Esophagus squamous epithelium (tissue), 5 donors: Measurements from ENCODE around the gene GRIK4. TPM values are rescaled to one million over a fixed set of nuclear protein-coding genes. Genes with fewer than 3 reads are reported as not detected.
"Not testable (repeated sequence)": the region's sequence is repeated elsewhere in the genome, so short reads cannot be mapped to it uniquely, and the experiment has no call there.

ENCODE experiments used
- DNase-seq: peaks from one replicate; lab custom pipeline; 2025; lab: John Stamatoyannopoulos, UW
- H3K27ac ChIP-seq, 4 donors: fragments of 200-600 bp; sonication (generic); one replicate each; pipeline ENCODE4 v1.5.1; 2016 to 2019; ENCODE audit warnings: mild to moderate bottlenecking in 1 of 4
- H3K27me3 ChIP-seq, 4 donors: fragments of 200-600 bp; sonication (generic); 1 replicate in 3 of 4; 2 replicates in 1 of 4; pipeline versions ENCODE4 v1.5.1 to v1.6.0; 2017 to 2021; ENCODE audit warnings: antibody characterized with exemption in 1 of 4
- H3K36me3 ChIP-seq, 3 donors: fragments of 200-600 bp; sonication (generic); one replicate each; pipeline ENCODE4 v1.5.1; 2016 to 2019
- H3K4me1 ChIP-seq, 3 donors: fragments of 200-600 bp; sonication (generic); one replicate each; pipeline ENCODE4 v1.5.1; 2017 to 2019
- H3K4me3 ChIP-seq, 4 donors: fragments of 200-600 bp; sonication (generic); 1 replicate in 3 of 4; 2 replicates in 1 of 4; pipeline ENCODE4 v1.5.1; 2016 to 2019; ENCODE audit warnings: mild to moderate bottlenecking in 2 of 4, moderate library complexity in 1 of 4
- H3K9me3 ChIP-seq, 3 donors: fragments of 200-600 bp; sonication (generic); one replicate each; pipeline ENCODE4 v1.5.1; 2016 to 2019
- CTCF ChIP-seq, 6 experiments: fragments of 450-650 bp in 4 of 6; fragments of 200-600 bp in 2 of 6; sonication (generic) in 2 of 6; IDR thresholded peaks; one replicate each; pipeline ENCODE4 v1.5.1; 2016 to 2019; ENCODE audit warnings: antibody characterized with exemption in 6 of 6, mild to moderate bottlenecking in 4 of 6, moderate library complexity in 4 of 6
- POLR2A ChIP-seq, 4 donors: fragments of 450-650 bp; IDR thresholded peaks; one replicate each; pipeline ENCODE4 v1.6.1; 2017; ENCODE audit warnings: antibody characterized with exemption in 4 of 4, mild to moderate bottlenecking in 4 of 4, moderate library complexity in 3 of 4
- WGBS, 2 donors: methylation state at CpG; one replicate each; pipeline ENCODE4 v1.1.5; 2018; 5-methylcytosine and 5-hydroxymethylcytosine counted together
- intact Hi-C: fragments of 100-400 bp; cut with DNase I; formaldehyde crosslinking; loops from one replicate; pipeline ENCODE4 v1.15.0; 2022
- total RNA-seq, 4 donors: library from RNA; depleted of rRNA; stranded (reverse); fragments of >200 nt; gene quantifications; one replicate each; pipeline ENCODE4 v1.1.0, GENCODE V29; 2016
- donor health status: DM: yes; HTN: yes; CAD: no.

Gene GRIK4
- total RNA-seq, 4 donors from 2014 or later: 0.15 to 0.19 TPM; not detected in 2

DNA sequence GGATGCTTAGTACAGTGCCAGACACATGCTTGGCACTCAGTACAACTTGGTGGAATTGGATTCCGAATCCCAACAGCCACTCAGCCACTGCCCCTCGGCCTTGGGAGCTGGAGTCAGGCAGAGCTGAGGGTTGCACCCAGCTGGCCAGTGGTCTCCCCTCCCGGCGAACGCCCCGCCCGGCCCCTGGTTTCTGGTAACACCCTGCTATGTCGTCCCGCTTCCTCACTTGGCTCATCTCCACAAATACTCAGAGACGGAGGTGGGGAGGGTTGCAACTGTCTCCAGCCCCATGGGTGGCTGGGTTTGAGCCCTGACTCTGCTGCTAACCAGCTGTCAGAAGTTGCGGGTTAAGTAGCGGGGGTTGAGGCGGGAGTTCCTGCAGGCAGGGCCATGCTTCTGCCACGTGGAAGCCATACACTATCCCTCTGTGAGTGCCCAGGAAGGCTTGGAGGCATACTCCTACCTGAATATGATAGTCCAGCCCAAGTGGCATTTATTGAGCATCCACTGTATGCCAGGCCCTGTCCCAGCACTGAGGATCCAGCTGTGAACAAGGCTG is 67.1 kb downstream of the GRIK4 start:
- no peaks in the 10 kb centered on the region for H3K4me1 ChIP-seq
- no peak overlapping the region for H3K4me3 ChIP-seq
- intact Hi-C loops: no loop called here
- peaks cover 0 to 8% (median 3%) of the 10 kb centered on the region in 3 donors for H3K9me3 ChIP-seq
- H3K36me3 ChIP-seq: no peaks in the 10 kb centered on the region
- no peak for DNase-seq
- H3K27ac ChIP-seq: no peak overlapping the region
- H3K27me3 ChIP-seq: peaks cover 0 to 32% (median 0%) of the 10 kb centered on the region in 4 donors
- WGBS, 2 donors: 62 to 71% methylated on average over 5 to 9 of the region's 14 CpGs
- no peak for TF ChIP-seq POLR2A (IDR thresholded peaks at IDR 0.05)
- no peak for TF ChIP-seq CTCF (IDR thresholded peaks at IDR 0.05)

DNA sequence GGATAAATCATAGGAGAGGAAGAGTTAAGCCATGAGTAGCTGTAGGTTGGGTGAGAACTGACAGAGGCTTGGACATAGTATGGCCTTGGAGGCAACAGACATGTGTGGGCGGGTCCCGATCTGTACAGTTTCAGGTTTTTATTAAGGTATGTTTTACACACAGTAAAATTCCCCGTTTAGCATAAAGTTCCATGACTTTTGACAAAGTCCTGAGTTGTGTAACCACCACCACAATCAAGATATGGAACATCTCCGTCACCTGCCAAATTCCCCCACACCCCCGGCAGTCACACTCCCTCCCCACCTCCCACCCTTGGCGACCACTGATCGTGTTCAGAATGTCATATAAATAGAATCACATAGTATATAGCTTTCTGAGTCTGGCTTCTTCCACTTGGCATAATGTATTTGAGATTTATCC is 68.1 kb downstream of the GRIK4 start:
- DNase-seq: no peak
- WGBS, 2 donors: 34 to 42% methylated on average over 7 of the region's 7 CpGs

DNA sequence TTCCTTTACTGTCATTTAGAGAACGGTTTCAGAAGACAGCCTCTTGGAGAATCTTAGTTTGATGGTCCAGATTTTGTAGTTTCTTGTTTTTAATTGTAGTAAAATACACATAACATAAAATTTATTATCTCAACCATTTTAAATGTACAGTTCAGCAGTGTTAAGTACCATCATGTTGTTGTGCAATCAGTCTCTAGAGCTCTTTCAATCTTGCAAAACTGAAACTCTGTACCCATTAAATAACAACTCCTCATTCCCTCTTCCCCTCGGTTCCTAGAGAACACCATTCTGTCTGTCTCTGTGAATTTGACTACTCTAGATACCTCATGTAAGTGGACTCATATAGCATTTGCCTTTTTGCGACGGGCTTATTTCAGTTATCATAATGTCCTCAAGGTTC is 69.8 kb downstream of the GRIK4 start:
- Histone ChIP-seq H3K9me3 (peaks cover 0 to 8% (median 3%) of the 10 kb centered on the region in 3 donors), H3K4me1 (no peaks in the 10 kb centered on the region), H3K36me3 (no peaks in the 10 kb centered on the region), H3K4me3 (no peak overlapping the region), H3K27ac (no peak overlapping the region), H3K27me3 (peaks cover 0 to 34% (median 0%) of the 10 kb centered on the region in 4 donors)
- no peak for DNase-seq
- TF ChIP-seq CTCF (IDR thresholded peaks at IDR 0.05) (no peak), POLR2A (IDR thresholded peaks at IDR 0.05) (no peak)
- 26 to 35% methylated on average over 4 of the region's 4 CpGs for WGBS, 2 donors
- intact Hi-C loops: no loop called here

More for the DNA sequence above, 68.1 kb downstream of the GRIK4 start:
- no peaks in the 10 kb centered on the region for H3K36me3 ChIP-seq
- no peak overlapping the region for H3K4me3 ChIP-seq
- H3K9me3 ChIP-seq: peaks cover 0 to 8% (median 3%) of the 10 kb centered on the region in 3 donors
- H3K27me3 ChIP-seq: peaks cover 0 to 32% (median 0%) of the 10 kb centered on the region in 4 donors
- H3K4me1 ChIP-seq: no peaks in the 10 kb centered on the region
- TF ChIP-seq CTCF (IDR thresholded peaks at IDR 0.05) (no peak), POLR2A (IDR thresholded peaks at IDR 0.05) (no peak)
- H3K27ac ChIP-seq: no peak overlapping the region
- intact Hi-C loops: no loop called here

DNA sequence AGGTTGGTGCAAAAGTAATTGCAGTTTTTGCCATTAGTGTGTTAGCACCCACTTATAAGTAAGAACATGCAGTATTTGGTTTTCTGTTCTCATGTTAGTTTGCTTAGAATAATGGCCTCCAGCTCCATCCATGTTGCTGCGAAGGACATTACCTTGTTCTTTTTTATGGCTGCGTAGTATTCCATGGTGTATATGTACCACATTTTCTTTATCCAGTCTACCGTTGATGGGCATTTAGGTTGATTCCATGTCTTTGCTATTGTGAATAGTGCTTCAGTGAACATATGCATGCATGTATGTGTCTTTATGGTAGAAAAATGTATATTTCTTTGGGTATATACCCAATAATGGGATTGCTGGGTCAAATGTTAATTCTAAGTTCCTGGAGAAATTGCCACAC is 71.0 kb downstream of the GRIK4 start:
- H3K4me1 ChIP-seq, DNase-seq, H3K27ac ChIP-seq, H3K9me3 ChIP-seq, H3K4me3 ChIP-seq, intact Hi-C loops, H3K36me3 ChIP-seq: not testable (repeated sequence)
- peaks cover 0 to 33% (median 0%) of the 10 kb centered on the region in 4 donors for H3K27me3 ChIP-seq
- 96 to 98% methylated on average over 3 of the region's 3 CpGs for WGBS, 2 donors

DNA sequence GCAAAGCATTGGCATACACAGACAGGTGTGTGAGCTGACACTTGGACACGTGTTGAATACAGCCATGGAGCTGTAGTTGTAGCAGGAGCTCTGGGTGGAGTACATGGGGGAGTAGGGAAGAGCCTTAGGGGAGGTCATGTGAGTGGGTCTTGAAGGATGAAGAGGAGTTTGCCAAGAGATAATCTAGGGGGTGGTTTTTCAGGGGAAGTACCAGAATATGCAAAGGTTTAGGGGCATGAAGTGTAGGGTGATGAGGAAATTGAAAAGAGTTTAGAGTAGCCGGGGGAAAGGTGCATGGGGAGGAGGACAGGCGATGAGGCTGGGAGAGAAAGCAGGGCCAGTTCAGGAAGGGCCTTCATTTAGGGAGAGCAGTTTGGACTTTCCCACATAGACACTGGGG is 74.5 kb downstream of the GRIK4 start:
- H3K27me3 ChIP-seq: peaks cover 0 to 17% (median 0%) of the 10 kb centered on the region in 4 donors

More for the DNA sequence above, 74.5 kb downstream of the GRIK4 start:
- Histone ChIP-seq H3K9me3 (peaks cover 0 to 8% (median 3%) of the 10 kb centered on the region in 3 donors), H3K36me3 (no peaks in the 10 kb centered on the region), H3K27ac (no peak overlapping the region), H3K4me1 (no peaks in the 10 kb centered on the region), H3K4me3 (no peak overlapping the region)
- DNase-seq: no peak
- TF ChIP-seq POLR2A (IDR thresholded peaks at IDR 0.05): no peak
- TF ChIP-seq CTCF (IDR thresholded peaks at IDR 0.05): no peak
- intact Hi-C loops: no loop called here
- WGBS, 2 donors: 59 to 60% methylated on average over 3 of the region's 3 CpGs
